ENCODE measurements around the gene TYW1B.
"Not testable (repeated sequence)": the region's sequence is repeated elsewhere in the genome, so short reads cannot be mapped to it uniquely, and the experiment has no call there.

TYW1B gene

GRCh38 chr7:72711927-72712326, 116.1 kb downstream of the TYW1B start:
- not testable (repeated sequence) for H3K9me3 Mint-ChIP-seq; H3K4me3 Mint-ChIP-seq; H3K27me3 Mint-ChIP-seq (ENCODE audit: low read depth); H3K27ac Mint-ChIP-seq; DNase-seq (ENCODE audit: low spot score); H3K4me1 Mint-ChIP-seq (ENCODE audit: low read depth)
- H3K36me3 Mint-ChIP-seq (ENCODE audit: low read depth), result peaks cover 15% of the 10 kb centered on the region

DNA sequence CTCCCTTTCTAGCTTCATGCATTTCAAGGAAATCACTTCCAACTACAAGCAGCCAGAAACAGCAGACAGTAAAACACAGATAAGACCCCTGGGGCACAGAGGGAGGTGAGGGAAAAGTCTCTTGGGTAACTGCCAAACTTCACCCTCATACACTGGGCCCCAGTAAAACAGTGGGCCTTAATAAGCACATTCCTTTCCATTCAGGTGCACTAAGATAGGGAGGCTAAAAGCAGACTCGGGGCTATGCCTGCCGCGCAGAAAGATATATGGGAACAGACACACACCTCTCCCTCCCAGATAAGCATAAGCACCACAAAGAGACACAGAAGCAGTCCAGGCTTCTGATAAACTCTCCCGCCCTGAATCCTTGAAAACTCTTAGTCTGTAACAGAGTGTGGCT, 117.0 kb downstream of the TYW1B start:
- no peak overlapping the region for H3K4me3 Mint-ChIP-seq
- H3K9me3 Mint-ChIP-seq, result peaks cover 4% of the 10 kb centered on the region
- no peak for DNase-seq (ENCODE audit: low spot score)
- no peaks in the 10 kb centered on the region for H3K27me3 Mint-ChIP-seq (ENCODE audit: low read depth)
- H3K36me3 Mint-ChIP-seq (ENCODE audit: low read depth), result peaks cover 15% of the 10 kb centered on the region
- H3K4me1 Mint-ChIP-seq (ENCODE audit: low read depth), result no peaks in the 10 kb centered on the region
- H3K27ac Mint-ChIP-seq, result no peak overlapping the region

DNA sequence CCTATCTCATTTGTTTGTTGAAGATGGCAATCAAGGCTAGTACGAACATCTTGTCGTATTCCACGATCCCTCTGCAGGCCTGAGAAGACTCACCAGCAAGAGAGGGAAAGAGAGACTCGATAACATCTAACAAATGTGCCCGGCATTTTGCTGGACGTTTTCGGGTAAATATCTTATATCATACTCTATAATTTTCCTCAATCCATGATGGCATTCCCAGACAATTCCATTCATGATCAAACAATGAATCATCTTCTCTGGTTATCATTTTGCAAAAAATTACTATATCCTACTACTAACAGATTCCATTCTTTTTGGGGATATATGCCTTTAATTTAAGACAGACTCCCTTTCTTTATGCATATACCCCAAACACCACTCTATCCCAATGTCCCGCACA, 118.1 kb downstream of the TYW1B start:
- peaks cover 15% of the 10 kb centered on the region for H3K36me3 Mint-ChIP-seq (ENCODE audit: low read depth)
- no peak overlapping the region for H3K4me3 Mint-ChIP-seq
- no peaks in the 10 kb centered on the region for H3K4me1 Mint-ChIP-seq (ENCODE audit: low read depth)
- no peak overlapping the region for H3K27ac Mint-ChIP-seq
- no peak for DNase-seq (ENCODE audit: low spot score)
- H3K9me3 Mint-ChIP-seq, result peaks cover 4% of the 10 kb centered on the region
- no peaks in the 10 kb centered on the region for H3K27me3 Mint-ChIP-seq (ENCODE audit: low read depth)

GRCh38 chr7:72708371-72709050, 119.5 kb downstream of the TYW1B start:
- not testable (repeated sequence) for H3K27me3 Mint-ChIP-seq (ENCODE audit: low read depth); H3K27ac Mint-ChIP-seq; DNase-seq (ENCODE audit: low spot score); H3K4me1 Mint-ChIP-seq (ENCODE audit: low read depth); H3K4me3 Mint-ChIP-seq; H3K9me3 Mint-ChIP-seq
- H3K36me3 Mint-ChIP-seq (ENCODE audit: low read depth), result peaks cover 15% of the 10 kb centered on the region

DNA sequence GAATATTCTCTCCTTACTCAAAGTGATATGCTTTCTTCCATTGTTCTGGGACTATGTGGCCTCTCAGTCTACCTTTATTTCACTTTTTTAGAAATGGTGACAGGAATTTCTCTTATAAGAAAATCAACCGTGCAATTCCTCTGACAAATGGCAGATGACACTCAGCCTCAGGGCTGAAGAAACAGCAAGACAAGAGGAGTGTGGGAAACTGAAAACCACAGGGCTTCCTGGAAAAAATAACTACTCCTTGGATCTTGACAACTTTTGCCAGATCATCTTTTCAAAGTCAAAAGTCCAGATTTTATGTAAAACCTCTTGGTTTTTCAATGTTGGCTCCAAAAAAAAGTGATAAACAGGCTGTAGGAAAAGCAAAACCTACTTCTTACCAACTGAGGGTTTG, 121.5 kb downstream of the TYW1B start:
- Mint-ChIP-seq H3K36me3 (ENCODE audit: low read depth) (peaks cover 10% of the 10 kb centered on the region), H3K27ac (no peak overlapping the region), H3K9me3 (peaks cover 4% of the 10 kb centered on the region), H3K4me1 (ENCODE audit: low read depth) (no peaks in the 10 kb centered on the region), H3K27me3 (ENCODE audit: low read depth) (no peaks in the 10 kb centered on the region), H3K4me3 (no peak overlapping the region)
- no peak for DNase-seq (ENCODE audit: low spot score)

DNA sequence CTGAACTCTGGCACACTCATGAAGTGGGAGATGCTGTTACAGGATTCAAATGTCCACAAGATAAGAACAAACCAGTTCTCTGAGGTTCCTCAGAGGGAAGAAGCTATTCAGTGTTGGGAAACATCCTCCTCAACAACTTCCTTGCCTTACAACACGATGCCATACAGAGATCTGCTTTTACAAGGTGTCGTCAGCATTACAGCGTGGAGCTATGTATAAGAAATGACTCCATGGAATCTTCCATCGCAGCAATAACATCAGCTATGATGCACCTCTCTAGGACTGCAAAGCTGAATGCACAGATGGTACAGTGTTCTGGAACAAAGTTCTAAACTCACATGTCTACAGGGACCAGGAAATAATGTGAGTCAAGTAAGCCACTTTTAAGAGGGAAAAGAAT, 122.3 kb downstream of the TYW1B start:
- not testable (repeated sequence) for DNase-seq (ENCODE audit: low spot score); H3K9me3 Mint-ChIP-seq; H3K27ac Mint-ChIP-seq; H3K4me1 Mint-ChIP-seq (ENCODE audit: low read depth); H3K27me3 Mint-ChIP-seq (ENCODE audit: low read depth); H3K4me3 Mint-ChIP-seq
- peaks cover 11% of the 10 kb centered on the region for H3K36me3 Mint-ChIP-seq (ENCODE audit: low read depth)

GRCh38 chr7:72704894-72705293, 123.1 kb downstream of the TYW1B start:
- H3K4me1 Mint-ChIP-seq (ENCODE audit: low read depth), result no peaks in the 10 kb centered on the region
- no peak overlapping the region for H3K27ac Mint-ChIP-seq
- H3K27me3 Mint-ChIP-seq (ENCODE audit: low read depth), result no peaks in the 10 kb centered on the region
- H3K36me3 Mint-ChIP-seq (ENCODE audit: low read depth), result peaks cover 7% of the 10 kb centered on the region
- no peak overlapping the region for H3K4me3 Mint-ChIP-seq
- H3K9me3 Mint-ChIP-seq, result peaks cover 4% of the 10 kb centered on the region
- no peak for DNase-seq (ENCODE audit: low spot score)

GRCh38 chr7:72700548-72700947, 127.5 kb downstream of the TYW1B start:
- DNase-seq (ENCODE audit: low spot score); H3K27me3 Mint-ChIP-seq (ENCODE audit: low read depth); H3K4me1 Mint-ChIP-seq (ENCODE audit: low read depth); H3K9me3 Mint-ChIP-seq; H3K27ac Mint-ChIP-seq; H3K36me3 Mint-ChIP-seq (ENCODE audit: low read depth); H3K4me3 Mint-ChIP-seq: not testable (repeated sequence)

DNA sequence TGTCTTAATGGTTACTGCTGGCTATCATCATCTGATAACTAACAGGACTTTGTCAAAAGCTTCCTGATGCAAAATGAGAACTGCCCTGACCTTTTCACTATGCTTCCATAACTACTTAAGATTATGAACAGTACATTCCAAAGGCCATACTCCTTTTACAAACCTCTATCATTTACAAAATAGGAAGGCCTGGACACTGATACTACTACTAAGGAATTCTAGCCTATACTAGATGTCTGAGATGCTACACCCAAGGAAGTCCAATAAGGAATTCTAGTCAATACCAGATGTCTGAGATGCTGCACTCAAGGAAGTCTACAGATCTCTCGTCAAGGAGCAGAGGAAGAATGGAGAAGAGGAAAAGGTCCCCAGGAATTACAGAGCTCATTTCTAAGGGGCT, 130.9 kb downstream of the TYW1B start:
- not testable (repeated sequence) for H3K9me3 Mint-ChIP-seq; H3K27me3 Mint-ChIP-seq (ENCODE audit: low read depth); H3K4me3 Mint-ChIP-seq; H3K4me1 Mint-ChIP-seq (ENCODE audit: low read depth); H3K36me3 Mint-ChIP-seq (ENCODE audit: low read depth); H3K27ac Mint-ChIP-seq; DNase-seq (ENCODE audit: low spot score)

DNA sequence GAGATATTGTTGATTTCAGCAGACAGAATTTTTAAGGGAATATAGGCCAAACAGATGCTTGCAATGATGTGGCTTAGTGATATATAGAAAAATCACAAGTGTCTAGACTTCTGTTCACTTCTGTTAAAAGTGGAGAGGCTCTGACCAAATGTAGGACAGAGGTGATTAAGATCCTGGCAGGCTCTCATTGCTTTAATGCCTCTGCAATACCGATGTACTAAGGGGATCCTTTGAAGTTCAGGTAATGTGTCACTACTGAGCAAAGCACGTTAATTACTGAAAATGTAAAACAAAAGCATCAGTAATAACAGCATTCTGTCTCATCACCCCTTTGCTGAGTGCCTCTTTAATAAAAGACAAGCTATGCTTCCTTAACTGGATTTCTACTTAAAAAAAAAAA, 131.4 kb downstream of the TYW1B start:
- not testable (repeated sequence) for H3K27me3 Mint-ChIP-seq (ENCODE audit: low read depth); DNase-seq (ENCODE audit: low spot score); H3K27ac Mint-ChIP-seq

GRCh38 chr7:72695482-72695881, 132.5 kb downstream of the TYW1B start:
- not testable (repeated sequence) for H3K27ac Mint-ChIP-seq; H3K9me3 Mint-ChIP-seq; H3K36me3 Mint-ChIP-seq (ENCODE audit: low read depth)

More for the DNA sequence above, 131.4 kb downstream of the TYW1B start:
- not testable (repeated sequence) for H3K4me3 Mint-ChIP-seq; H3K9me3 Mint-ChIP-seq; H3K36me3 Mint-ChIP-seq (ENCODE audit: low read depth); H3K4me1 Mint-ChIP-seq (ENCODE audit: low read depth)

DNA sequence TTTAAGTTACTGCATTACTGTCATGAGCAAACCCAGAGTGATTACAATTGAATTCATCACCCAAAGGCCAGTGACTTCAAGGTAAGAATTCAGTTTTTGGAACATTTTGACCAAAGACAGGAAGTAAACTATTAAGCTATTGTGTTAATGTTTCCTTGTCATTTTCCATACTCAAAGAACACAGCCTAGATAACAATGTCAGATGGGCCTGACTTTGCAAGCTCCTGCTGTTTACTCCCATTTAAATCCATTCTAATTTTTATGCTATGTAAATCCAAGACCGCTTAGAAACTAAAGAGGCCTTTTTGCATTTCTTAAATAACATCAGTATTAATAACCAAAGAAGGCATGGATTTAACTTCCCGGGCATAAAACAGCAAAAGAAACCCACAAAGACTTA, 136.6 kb downstream of the TYW1B start:
- not testable (repeated sequence) for H3K4me1 Mint-ChIP-seq (ENCODE audit: low read depth); H3K27me3 Mint-ChIP-seq (ENCODE audit: low read depth); H3K27ac Mint-ChIP-seq; DNase-seq (ENCODE audit: low spot score); H3K4me3 Mint-ChIP-seq; H3K9me3 Mint-ChIP-seq; H3K36me3 Mint-ChIP-seq (ENCODE audit: low read depth)

More at GRCh38 chr7:72695482-72695881, 132.5 kb downstream of the TYW1B start:
- not testable (repeated sequence) for DNase-seq (ENCODE audit: low spot score); H3K27me3 Mint-ChIP-seq (ENCODE audit: low read depth); H3K4me1 Mint-ChIP-seq (ENCODE audit: low read depth); H3K4me3 Mint-ChIP-seq

DNA sequence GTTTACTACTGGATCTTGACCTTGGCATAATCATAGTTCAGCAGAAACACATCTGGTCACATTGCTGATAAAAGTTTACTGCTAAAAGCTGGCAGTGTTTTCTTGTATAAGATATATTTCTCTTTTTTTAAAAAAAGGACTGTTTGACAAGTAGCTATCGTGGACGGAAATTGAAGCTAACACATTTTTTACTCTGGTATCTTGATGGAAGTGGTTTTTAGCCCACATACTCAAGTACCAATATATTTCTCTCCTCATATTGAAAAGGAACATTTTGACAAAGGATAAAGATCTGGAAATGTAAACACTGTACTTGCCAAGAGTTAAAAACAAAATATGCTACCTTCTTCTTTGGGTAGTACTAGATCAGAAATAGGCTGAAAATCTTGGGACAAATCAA, 137.8 kb downstream of the TYW1B start:
- DNase-seq (ENCODE audit: low spot score); H3K36me3 Mint-ChIP-seq (ENCODE audit: low read depth); H3K27ac Mint-ChIP-seq; H3K4me1 Mint-ChIP-seq (ENCODE audit: low read depth); H3K4me3 Mint-ChIP-seq; H3K9me3 Mint-ChIP-seq; H3K27me3 Mint-ChIP-seq (ENCODE audit: low read depth): not testable (repeated sequence)

DNA sequence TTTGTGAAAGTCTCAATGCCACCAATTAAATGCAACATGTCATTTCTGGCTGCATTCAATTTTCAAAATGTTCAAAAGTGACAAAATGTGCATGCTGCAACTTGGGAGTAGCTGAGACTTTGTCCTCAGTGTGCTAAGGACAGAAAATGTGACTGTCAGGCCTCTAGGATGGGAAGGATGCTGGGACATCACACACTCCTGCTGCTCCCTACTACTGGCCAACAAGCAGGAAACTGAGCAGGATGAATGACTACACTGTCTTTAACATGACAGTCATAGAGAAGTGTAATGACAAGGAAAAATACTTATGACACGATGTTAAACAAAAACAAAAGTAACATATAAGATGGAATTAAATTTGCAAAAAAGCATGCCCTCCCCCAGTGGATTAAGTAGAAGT, 138.7 kb downstream of the TYW1B start:
- H3K27ac Mint-ChIP-seq; H3K27me3 Mint-ChIP-seq (ENCODE audit: low read depth); DNase-seq (ENCODE audit: low spot score); H3K4me3 Mint-ChIP-seq; H3K36me3 Mint-ChIP-seq (ENCODE audit: low read depth); H3K9me3 Mint-ChIP-seq; H3K4me1 Mint-ChIP-seq (ENCODE audit: low read depth): not testable (repeated sequence)

DNA sequence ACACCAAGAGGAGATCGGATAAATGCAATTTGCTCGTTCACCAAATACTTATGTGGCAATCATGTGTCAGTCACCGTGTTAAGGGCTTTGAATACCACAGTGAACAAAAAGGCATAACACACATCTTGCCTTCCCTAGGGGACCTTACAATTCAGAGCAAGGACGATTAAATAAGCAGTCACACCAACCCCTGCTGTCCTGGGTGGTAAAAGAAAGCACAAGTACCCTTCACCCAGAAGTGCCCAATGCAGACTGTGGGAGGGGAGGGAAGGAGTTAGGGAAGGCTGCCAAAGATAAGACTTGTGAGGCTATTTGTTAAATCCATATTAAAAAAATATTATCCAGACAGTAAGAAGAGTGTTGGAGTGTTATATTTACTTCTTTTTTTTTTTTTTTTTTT, 146.8 kb downstream of the TYW1B start:
- not testable (repeated sequence) for H3K4me1 Mint-ChIP-seq (ENCODE audit: low read depth); H3K4me3 Mint-ChIP-seq; H3K27me3 Mint-ChIP-seq (ENCODE audit: low read depth); H3K27ac Mint-ChIP-seq; H3K36me3 Mint-ChIP-seq (ENCODE audit: low read depth); H3K9me3 Mint-ChIP-seq; DNase-seq (ENCODE audit: low spot score)

All from T-helper 2 cell treated with Interferon-gamma antibody and Interleukin-4, amounts not matched to agents 5 μg/mL and 100 μg/mL, for 36 hours (primary cell).